Endothelial cell (in vitro differentiated cells): ENCODE results near the gene GBP1. TPM values are rescaled to one million over a fixed set of nuclear protein-coding genes. Genes with fewer than 3 reads are reported as not detected.
"Not testable (repeated sequence)": the region's sequence is repeated elsewhere in the genome, so short reads cannot be mapped to it uniquely, and the experiment has no call there.

Experiments
- DNase-seq: peaks from one replicate; pipeline ENCODE4 v3.0.0; 2021; ENCODE audit warnings: low spot score
- H3K27ac Mint-ChIP-seq: one replicate; pipeline ENCODE4 v1.8.0; 2021; ENCODE audit warnings: mixed read lengths, inconsistent platforms; ENCODE audit not compliant: unreplicated experiment
- H3K27me3 Mint-ChIP-seq: one replicate; pipeline ENCODE4 v1.8.0; 2021; ENCODE audit warnings: mild to moderate bottlenecking, moderate library complexity, mixed read lengths, inconsistent platforms; ENCODE audit not compliant: unreplicated experiment
- H3K36me3 Mint-ChIP-seq: one replicate; pipeline ENCODE4 v1.8.0; 2021; ENCODE audit warnings: mild to moderate bottlenecking, low read depth, mixed read lengths, inconsistent platforms; ENCODE audit not compliant: unreplicated experiment
- H3K4me1 Mint-ChIP-seq: one replicate; pipeline ENCODE4 v1.8.0; 2021; ENCODE audit warnings: mild to moderate bottlenecking, mixed read lengths, inconsistent platforms; ENCODE audit not compliant: unreplicated experiment
- H3K4me3 Mint-ChIP-seq: one replicate; pipeline ENCODE4 v1.8.0; 2021; ENCODE audit warnings: mild to moderate bottlenecking, mixed read lengths, inconsistent platforms; ENCODE audit not compliant: unreplicated experiment
- H3K9me3 Mint-ChIP-seq: one replicate; pipeline ENCODE4 v1.8.0; 2021; ENCODE audit warnings: mixed read lengths, inconsistent platforms; ENCODE audit not compliant: unreplicated experiment
- total RNA-seq: library from RNA; stranded (reverse); fragmentation: NEBNext Ultra II Directional; extraction: Animal tissue kit (Norgen Biotek cat#: 25700); gene quantifications from one replicate; pipeline ENCODE4 v1.2.1, GENCODE V29; 2021; ENCODE audit not compliant: unreplicated experiment
- TF ChIP-seq, protein P1 (sequence below): fragments of 200-600 bp; sonication (generic); IDR thresholded peaks from one replicate; pipeline ENCODE4 v1.5.0; 2021; ENCODE audit warnings: antibody characterized with exemption; ENCODE audit not compliant: unreplicated experiment

The GBP1 gene
- total RNA-seq, 1 donor from 2014 or later, result 9.9 TPM

DNA sequence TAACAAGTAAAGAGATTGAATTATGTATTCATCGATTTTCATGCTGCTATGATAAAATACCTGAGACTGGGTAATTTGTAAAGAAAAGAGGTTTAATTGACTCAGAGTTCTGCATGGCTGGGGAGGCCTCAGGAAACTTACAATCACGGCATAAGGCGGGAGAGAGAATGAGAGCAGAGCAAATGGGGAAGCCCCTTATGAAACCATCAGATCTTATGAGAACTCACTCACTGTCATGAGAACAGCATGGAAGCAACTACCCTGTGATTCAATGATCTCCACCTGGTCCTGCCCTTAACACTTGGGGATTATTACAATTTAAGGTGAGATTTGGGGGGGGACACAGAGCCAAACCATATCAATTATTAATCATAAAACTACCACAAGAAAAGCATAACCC, 39.1 kb downstream of the GBP1 start:
- TF ChIP-seq, protein P1, sequence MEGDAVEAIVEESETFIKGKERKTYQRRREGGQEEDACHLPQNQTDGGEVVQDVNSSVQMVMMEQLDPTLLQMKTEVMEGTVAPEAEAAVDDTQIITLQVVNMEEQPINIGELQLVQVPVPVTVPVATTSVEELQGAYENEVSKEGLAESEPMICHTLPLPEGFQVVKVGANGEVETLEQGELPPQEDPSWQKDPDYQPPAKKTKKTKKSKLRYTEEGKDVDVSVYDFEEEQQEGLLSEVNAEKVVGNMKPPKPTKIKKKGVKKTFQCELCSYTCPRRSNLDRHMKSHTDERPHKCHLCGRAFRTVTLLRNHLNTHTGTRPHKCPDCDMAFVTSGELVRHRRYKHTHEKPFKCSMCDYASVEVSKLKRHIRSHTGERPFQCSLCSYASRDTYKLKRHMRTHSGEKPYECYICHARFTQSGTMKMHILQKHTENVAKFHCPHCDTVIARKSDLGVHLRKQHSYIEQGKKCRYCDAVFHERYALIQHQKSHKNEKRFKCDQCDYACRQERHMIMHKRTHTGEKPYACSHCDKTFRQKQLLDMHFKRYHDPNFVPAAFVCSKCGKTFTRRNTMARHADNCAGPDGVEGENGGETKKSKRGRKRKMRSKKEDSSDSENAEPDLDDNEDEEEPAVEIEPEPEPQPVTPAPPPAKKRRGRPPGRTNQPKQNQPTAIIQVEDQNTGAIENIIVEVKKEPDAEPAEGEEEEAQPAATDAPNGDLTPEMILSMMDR, result no peak
- no peak for DNase-seq
- Mint-ChIP-seq H3K4me1 (peaks cover 14% of the 10 kb centered on the region), H3K36me3 (no peaks in the 10 kb centered on the region), H3K9me3 (no peaks in the 10 kb centered on the region), H3K27me3 (no peaks in the 10 kb centered on the region), H3K27ac (no peak overlapping the region), H3K4me3 (no peak overlapping the region)

DNA sequence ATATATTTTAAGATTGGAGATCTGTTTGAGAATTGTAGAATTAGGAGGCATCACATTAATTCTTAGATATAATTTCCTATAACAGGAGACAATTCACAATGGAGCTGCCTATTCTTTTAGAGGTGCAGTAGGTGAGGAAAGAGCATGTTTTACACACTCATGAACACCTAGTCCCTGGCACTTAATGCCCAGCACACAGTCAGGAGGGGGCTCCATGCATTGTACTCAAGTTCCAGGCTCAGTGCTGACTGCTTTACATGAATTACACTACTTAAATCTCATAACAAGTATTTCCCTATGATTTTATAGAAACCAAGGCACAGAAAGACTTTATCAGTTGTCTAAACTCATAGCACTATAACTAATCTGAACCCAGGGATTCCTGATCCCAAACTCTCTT, 42.0 kb downstream of the GBP1 start:
- peaks cover 1% of the 10 kb centered on the region for H3K27me3 Mint-ChIP-seq
- no peaks in the 10 kb centered on the region for H3K36me3 Mint-ChIP-seq
- H3K4me3 Mint-ChIP-seq, result no peak overlapping the region
- H3K4me1 Mint-ChIP-seq, result peaks cover 14% of the 10 kb centered on the region
- no peaks in the 10 kb centered on the region for H3K9me3 Mint-ChIP-seq
- TF ChIP-seq, protein P1, result no peak
- H3K27ac Mint-ChIP-seq, result no peak overlapping the region
- DNase-seq, result no peak

DNA sequence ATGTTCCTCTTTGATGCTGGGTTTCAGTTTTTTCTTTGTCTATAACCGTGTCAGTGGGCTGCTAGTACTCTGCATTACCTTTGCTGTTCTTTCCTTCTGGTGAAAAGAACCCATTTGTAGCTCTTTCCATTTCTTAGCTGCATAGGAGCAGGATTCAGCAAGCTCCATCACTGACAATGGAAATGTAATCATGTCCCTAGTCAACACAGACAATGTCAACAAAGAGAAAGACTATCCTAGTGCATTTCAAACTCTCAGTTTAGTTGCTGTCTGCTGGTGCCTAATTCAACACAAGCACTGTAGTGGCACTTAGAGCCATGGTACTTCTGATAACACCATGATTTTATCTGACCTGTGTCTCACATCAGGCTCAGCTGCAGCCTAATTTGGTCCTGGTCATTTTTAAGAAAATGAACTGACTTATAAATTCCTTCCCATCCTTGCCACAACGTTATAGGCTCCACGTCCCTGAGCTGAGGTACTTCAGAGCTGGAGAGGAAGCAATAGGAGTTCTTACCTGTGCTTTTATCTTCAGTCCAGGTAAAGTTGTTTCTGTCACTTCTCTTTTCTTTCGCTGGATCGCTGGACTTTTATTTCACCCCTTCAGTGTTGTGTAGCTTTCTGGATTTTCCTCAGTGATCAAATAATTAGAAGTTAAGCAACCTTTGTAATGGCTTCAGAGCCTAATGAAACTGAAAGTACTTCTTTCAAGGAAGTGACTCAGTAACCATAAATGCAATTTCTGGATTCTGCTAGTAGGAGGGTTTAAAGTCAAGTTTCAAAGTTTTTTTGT, 42.6 kb downstream of the GBP1 start, which contains the start of gene GBP3:
GBP3 (minus strand) TSS at position 700 of the 793 bp plus-strand sequence. CDS start 2,145 bp downstream, outside the sequence.
- TF ChIP-seq, protein P1, result no peak
- H3K4me3 Mint-ChIP-seq, result no peak within 1 kb of the TSS
- no peak within 1 kb of the TSS for H3K27ac Mint-ChIP-seq
- H3K4me1 Mint-ChIP-seq, result peaks cover 14% of the 10 kb centered on the region
- no peak for DNase-seq
- H3K9me3 Mint-ChIP-seq, result no peaks in the 10 kb centered on the region
- H3K27me3 Mint-ChIP-seq, result peaks cover 1% of the 10 kb centered on the region
- H3K36me3 Mint-ChIP-seq, result no peaks in the 10 kb centered on the region

DNA sequence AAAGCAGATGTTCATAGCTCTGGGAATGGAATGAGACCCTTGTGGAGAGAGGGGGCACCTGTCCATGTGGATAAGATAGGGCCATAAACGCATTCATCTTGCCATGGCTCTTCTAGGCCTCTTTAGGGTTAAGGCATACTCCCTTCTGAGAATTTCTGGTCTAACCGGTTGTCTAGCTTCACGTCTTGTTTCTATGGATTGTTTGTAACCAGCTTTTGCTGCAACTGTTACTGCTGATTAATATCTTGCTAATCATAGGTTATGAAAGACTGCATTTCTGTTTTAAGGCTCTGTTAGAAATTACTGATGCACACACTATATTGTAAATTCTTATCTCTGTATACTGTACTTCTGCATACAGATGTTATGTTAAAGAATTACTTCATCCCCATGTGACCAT, 46.7 kb downstream of the GBP1 start:
- not testable (repeated sequence) for DNase-seq, H3K9me3 Mint-ChIP-seq, H3K27ac Mint-ChIP-seq, H3K4me3 Mint-ChIP-seq, H3K27me3 Mint-ChIP-seq, H3K36me3 Mint-ChIP-seq
- peaks cover 14% of the 10 kb centered on the region for H3K4me1 Mint-ChIP-seq

DNA sequence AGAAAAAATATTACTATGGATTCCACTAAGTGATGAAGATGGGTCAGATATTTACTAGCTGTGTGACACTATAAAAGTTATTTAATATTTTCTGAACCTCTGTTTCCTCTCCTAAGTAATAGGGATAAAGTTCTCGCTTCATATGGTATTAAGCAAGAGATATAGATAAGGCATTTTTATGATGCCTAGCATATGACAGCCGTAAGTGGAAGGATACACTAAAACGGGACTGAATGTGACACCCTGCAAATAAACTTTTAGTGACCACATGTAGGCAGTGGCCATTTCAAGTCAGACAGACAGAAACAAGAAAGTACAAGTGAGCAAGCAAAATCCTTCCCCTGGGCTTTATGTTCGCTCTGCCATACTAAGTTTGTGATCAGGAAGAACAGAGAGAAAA, 56.5 kb downstream of the GBP1 start:
- Mint-ChIP-seq H3K4me3 (no peak overlapping the region), H3K9me3 (no peaks in the 10 kb centered on the region), H3K4me1 (peaks cover 8% of the 10 kb centered on the region), H3K27me3 (peaks cover 2% of the 10 kb centered on the region), H3K27ac (no peak overlapping the region), H3K36me3 (peaks cover 3% of the 10 kb centered on the region)
- DNase-seq, result no peak
- TF ChIP-seq, protein P1, result no peak
